Measurements from ENCODE around the gene WDR74.

WDR74 gene

DNA sequence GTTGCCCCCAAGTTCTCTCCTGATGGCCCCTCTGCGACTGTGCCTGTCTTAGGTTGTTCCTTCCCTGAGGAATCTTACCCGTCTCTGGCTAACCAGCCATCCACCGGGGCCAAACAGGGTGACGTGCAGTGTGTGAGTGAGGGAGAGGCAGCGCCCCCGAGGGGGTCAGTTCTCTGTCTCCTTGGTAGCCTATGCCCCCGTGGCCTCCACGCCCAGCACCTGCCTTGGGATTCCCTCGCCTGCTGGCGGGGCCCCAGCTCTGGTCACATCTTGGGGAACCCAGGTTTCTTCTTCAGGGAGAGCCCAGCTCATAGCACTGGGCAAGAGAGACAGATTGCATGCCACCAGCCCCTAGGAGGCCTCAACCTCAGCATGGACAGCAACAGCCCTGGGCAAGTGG is 39.9 kb downstream of the WDR74 start:
- TF ChIP-seq CTCF (IDR thresholded peaks at IDR 0.05), result no peak

GRCh38 chr11:62796281-62796680 is 43.1 kb downstream of the WDR74 start:
- no peak for TF ChIP-seq CTCF (IDR thresholded peaks at IDR 0.05)

DNA sequence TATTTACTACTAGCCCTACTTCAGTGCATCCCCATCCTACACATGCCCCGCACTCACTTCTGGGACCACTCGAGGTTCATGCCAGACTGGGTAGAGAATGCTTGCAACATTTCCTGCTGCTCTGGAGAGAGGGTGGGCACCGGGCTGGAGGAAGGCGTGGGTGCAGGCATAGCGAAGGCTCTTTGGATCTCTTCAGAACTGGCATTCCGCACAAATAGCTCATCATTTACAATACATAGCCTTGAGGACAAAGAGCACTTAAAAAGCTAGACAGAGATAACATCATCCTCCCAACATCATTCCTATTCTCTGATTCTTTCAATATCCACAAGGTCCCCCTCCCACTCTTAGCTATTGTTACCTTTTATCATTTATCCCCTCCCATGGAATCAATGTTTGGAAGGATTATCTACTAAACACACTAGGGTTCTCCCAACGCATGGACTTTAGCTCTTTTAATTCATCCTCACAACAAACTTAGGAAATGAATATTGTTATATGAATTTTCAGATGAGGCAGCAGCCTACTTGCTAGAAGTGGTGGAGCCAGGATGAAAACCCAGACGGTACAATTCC is 45.1 kb downstream of the WDR74 start:
- TF ChIP-seq CTCF (IDR thresholded peaks at IDR 0.05), result no peak

DNA sequence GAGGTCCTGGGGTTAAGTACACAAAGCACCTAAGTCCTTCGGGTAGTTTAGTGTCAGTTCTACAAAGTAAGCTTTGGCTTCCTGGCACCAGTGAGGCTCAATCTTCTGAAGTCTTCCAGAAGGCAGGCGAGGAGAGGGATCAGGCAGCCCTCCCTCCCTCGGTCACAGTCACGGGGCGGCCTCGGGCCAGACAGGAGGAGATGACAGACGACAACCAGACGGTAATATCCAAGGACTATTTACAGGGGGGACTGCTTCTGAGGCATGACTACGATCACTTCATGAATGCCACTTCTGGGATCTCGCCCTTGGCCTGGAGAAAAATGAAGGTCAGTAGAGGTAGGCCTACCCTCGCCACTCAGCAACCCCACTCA is 47.2 kb downstream of the WDR74 start:
- TF ChIP-seq CTCF (IDR thresholded peaks at IDR 0.05), result no peak

- no peak for TF ChIP-seq CTCF (IDR thresholded peaks at IDR 0.05)
Measured at GRCh38 chr11:62791501-62792201, 47.7 kb downstream of the WDR74 start, which contains the start of gene TMEM223. Gene TMEM223 (minus strand): TSS chr11:62792006. CDS start chr11:62791994, 12 bp downstream.

DNA sequence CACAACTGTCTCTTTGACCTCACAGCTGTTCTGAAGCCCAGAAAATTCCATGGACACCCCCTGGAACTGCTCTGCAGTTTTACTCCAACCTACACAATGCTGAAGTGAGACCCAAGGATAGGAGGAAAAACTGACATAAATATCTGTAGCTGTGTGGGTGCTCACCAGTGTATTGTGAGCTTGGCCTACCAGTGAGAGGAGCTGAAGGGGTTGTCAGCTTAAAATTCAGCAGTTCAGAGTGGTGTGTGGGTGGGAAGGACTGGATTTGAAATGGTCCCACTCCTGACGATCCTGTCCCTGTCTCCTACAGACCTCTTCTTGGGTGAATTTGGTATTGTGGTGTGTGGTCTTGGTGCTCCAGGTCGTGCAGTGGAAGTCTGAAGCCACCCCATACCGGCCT is 49.8 kb downstream of the WDR74 start:
- TF ChIP-seq CTCF (IDR thresholded peaks at IDR 0.05), result no peak

DNA sequence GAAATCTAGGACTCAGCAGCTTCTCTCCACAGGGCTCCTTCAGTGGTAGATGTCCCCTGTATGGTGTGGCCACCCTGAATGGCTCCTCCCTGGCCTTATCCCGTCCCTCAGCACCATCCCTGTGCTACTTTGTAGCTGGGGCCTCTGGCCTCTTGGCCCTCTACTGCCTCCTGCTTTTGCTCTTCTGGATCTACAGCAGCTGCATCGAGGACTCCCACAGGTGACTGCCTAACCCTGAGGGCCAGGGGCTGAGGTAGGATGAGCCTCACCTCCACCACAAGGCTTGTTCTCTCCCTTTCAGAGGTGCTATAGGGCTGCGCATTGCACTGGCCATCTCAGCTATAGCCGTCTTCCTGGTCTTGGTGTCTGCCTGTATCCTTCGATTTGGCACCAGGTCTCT is 50.4 kb downstream of the WDR74 start:
- TF ChIP-seq CTCF (IDR thresholded peaks at IDR 0.05), result no peak
